Dendritic cell treated with granulocyte-macrophage colony-stimulating factor and Interleukin-4, amounts not matched to agents 40 ng/mL and 50 ng/mL, for 4 days (primary cell): Measurements from ENCODE around the gene GPR108.

ENCODE experiments used
- H3K27ac Mint-ChIP-seq: one replicate; pipeline ENCODE4 v1.8.0; 2022; ENCODE audit warnings: mild to moderate bottlenecking, mixed read lengths
- H3K27me3 Mint-ChIP-seq: one replicate; pipeline ENCODE4 v1.8.0; 2022; ENCODE audit warnings: mild to moderate bottlenecking, mixed read lengths
- H3K36me3 Mint-ChIP-seq: one replicate; pipeline ENCODE4 v1.8.0; 2022; ENCODE audit warnings: low read depth, mixed read lengths
- H3K4me1 Mint-ChIP-seq: one replicate; pipeline ENCODE4 v1.8.0; 2022; ENCODE audit warnings: low read depth, mixed read lengths
- H3K4me3 Mint-ChIP-seq: one replicate; pipeline ENCODE4 v1.8.0; 2022; ENCODE audit warnings: mild to moderate bottlenecking, moderate library complexity, mixed read lengths
- H3K9me3 Mint-ChIP-seq: one replicate; pipeline ENCODE4 v1.8.0; 2022; ENCODE audit warnings: mixed read lengths
- intact Hi-C: fragments of 100-400 bp; cut with micrococcal nuclease; formaldehyde crosslinking; loops from one replicate; pipeline ENCODE4 v1.15.0; 2022

Gene GPR108

GRCh38 chr19:6708346-6708745 lies 29.0 kb downstream of the GPR108 start:
- H3K27ac Mint-ChIP-seq, result no peak overlapping the region
- H3K27me3 Mint-ChIP-seq, result peaks cover 61% of the 10 kb centered on the region

GRCh38 chr19:6707658-6708018 lies 29.7 kb downstream of the GPR108 start:
- Mint-ChIP-seq H3K36me3 (no peaks in the 10 kb centered on the region), H3K9me3 (no peaks in the 10 kb centered on the region), H3K27ac (no peak overlapping the region), H3K4me1 (peaks cover 14% of the 10 kb centered on the region), H3K4me3 (no peak overlapping the region), H3K27me3 (peaks cover 61% of the 10 kb centered on the region)
- intact Hi-C loops, result no loop called here

More at GRCh38 chr19:6708346-6708745, 29.0 kb downstream of the GPR108 start:
- no peak overlapping the region for H3K4me3 Mint-ChIP-seq
- peaks cover 14% of the 10 kb centered on the region for H3K4me1 Mint-ChIP-seq
- H3K9me3 Mint-ChIP-seq, result no peaks in the 10 kb centered on the region
- intact Hi-C loops, result no loop called here
- no peaks in the 10 kb centered on the region for H3K36me3 Mint-ChIP-seq

- Mint-ChIP-seq H3K36me3 (no peaks in the 10 kb centered on the region), H3K4me3 (no peak overlapping the region), H3K9me3 (no peaks in the 10 kb centered on the region), H3K4me1 (peaks cover 14% of the 10 kb centered on the region), H3K27me3 (peaks cover 59% of the 10 kb centered on the region), H3K27ac (no peak overlapping the region)
- intact Hi-C loops, result no loop called here
Observed at GRCh38 chr19:6707011-6707657, 30.2 kb downstream of the GPR108 start.

DNA sequence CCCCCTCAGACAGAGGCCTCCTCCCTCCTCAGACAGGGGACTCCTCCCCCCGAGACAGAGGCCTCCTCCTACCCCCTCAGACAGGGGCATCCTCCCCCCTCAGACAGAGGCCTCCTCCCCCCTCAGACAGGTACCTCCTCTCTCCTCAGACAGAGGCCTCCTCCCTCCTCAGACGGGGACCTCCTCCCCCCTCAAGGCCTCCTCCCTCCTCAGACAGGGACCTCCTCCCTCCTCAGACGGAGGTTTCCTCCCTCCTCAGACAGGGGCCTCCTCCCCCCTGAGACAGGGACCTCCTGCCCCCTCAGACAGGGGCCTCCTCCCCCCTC lies 30.8 kb downstream of the GPR108 start:
- intact Hi-C loops, result no loop called here
- Mint-ChIP-seq H3K4me1 (peaks cover 14% of the 10 kb centered on the region), H3K4me3 (no peak overlapping the region), H3K9me3 (no peaks in the 10 kb centered on the region), H3K27me3 (peaks cover 60% of the 10 kb centered on the region), H3K27ac (no peak overlapping the region), H3K36me3 (no peaks in the 10 kb centered on the region)

- H3K4me3 Mint-ChIP-seq, result no peak overlapping the region
- H3K36me3 Mint-ChIP-seq, result no peaks in the 10 kb centered on the region
- no peak overlapping the region for H3K27ac Mint-ChIP-seq
- peaks cover 56% of the 10 kb centered on the region for H3K27me3 Mint-ChIP-seq
- peaks cover 14% of the 10 kb centered on the region for H3K4me1 Mint-ChIP-seq
- no peaks in the 10 kb centered on the region for H3K9me3 Mint-ChIP-seq
- intact Hi-C loops, result no loop called here
Observed at GRCh38 chr19:6705931-6706632, 31.3 kb downstream of the GPR108 start.

- Mint-ChIP-seq H3K36me3 (no peaks in the 10 kb centered on the region), H3K4me3 (no peak overlapping the region), H3K9me3 (no peaks in the 10 kb centered on the region), H3K27ac (no peak overlapping the region), H3K4me1 (no peaks in the 10 kb centered on the region), H3K27me3 (peaks cover 37% of the 10 kb centered on the region)
- intact Hi-C loops, result loop anchor here (5.0 kb wide), 1 partner anchor 48 kb away; no protein-coding TSS in a partner anchor
Observed at GRCh38 chr19:6700586-6701316, 36.6 kb downstream of the GPR108 start.

- Mint-ChIP-seq H3K9me3 (no peaks in the 10 kb centered on the region), H3K27me3 (peaks cover 38% of the 10 kb centered on the region), H3K4me1 (no peaks in the 10 kb centered on the region), H3K36me3 (no peaks in the 10 kb centered on the region), H3K27ac (no peak overlapping the region), H3K4me3 (no peak overlapping the region)
- intact Hi-C loops, result loop anchor here (5.0 kb wide), 1 partner anchor 48 kb away; no protein-coding TSS in a partner anchor
Observed at GRCh38 chr19:6699935-6700334, 37.4 kb downstream of the GPR108 start.

DNA sequence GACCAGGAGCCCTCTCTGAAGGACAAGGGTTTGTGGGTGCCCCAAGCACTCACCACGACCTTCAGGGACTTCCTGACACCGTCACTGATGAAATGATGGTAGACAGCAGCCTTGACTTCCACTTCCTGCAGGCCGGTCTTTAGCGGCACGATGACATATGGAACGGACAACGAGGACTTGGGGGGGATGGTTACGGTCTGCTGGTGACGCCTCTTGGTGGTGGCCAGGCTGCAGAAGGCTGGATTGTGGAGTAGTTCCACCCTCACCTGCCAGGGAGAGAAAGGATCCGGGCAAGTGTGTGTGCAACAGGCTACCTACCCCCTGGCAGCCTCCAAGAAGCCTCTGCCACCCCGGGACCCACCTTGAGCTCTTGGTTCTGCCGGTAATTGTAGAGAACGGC lies 40.1 kb downstream of the GPR108 start:
- intact Hi-C loops, result no loop called here
- no peaks in the 10 kb centered on the region for H3K4me1 Mint-ChIP-seq
- peaks cover 43% of the 10 kb centered on the region for H3K27me3 Mint-ChIP-seq
- H3K4me3 Mint-ChIP-seq, result no peak overlapping the region
- H3K9me3 Mint-ChIP-seq, result no peaks in the 10 kb centered on the region
- no peaks in the 10 kb centered on the region for H3K36me3 Mint-ChIP-seq
- no peak overlapping the region for H3K27ac Mint-ChIP-seq

DNA sequence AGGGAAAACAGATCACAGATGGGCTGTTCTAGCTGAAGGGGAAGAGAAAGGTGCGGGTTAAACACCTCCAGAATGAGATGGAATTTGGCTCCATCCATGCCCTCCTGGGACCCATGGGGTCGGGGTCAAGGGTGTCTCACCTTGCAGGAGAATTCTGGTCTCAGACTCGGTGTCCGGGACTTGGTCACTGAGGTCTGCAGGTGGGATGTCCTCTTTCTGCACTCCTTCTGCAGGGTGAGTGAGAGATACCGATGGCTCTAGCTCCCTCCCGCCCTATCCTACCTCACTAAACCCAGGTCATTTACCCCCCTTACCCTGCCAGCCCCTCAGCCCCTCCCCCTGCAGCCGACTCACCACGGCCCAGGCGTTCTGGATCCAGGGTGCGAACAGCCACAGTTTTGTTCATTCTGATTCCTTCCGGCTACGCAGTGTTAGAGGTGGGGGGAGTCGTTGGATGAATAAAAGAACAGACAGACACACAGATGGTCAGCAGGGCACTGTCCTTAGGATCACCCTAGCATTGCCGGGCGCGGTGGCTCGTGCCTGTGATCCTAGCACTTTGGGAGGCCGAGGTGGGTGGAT lies 41.0 kb downstream of the GPR108 start:
- H3K9me3 Mint-ChIP-seq, result no peaks in the 10 kb centered on the region
- no peak overlapping the region for H3K27ac Mint-ChIP-seq
- intact Hi-C loops, result no loop called here
- H3K4me1 Mint-ChIP-seq, result no peaks in the 10 kb centered on the region
- no peaks in the 10 kb centered on the region for H3K36me3 Mint-ChIP-seq
- H3K27me3 Mint-ChIP-seq, result peaks cover 43% of the 10 kb centered on the region
- no peak overlapping the region for H3K4me3 Mint-ChIP-seq

DNA sequence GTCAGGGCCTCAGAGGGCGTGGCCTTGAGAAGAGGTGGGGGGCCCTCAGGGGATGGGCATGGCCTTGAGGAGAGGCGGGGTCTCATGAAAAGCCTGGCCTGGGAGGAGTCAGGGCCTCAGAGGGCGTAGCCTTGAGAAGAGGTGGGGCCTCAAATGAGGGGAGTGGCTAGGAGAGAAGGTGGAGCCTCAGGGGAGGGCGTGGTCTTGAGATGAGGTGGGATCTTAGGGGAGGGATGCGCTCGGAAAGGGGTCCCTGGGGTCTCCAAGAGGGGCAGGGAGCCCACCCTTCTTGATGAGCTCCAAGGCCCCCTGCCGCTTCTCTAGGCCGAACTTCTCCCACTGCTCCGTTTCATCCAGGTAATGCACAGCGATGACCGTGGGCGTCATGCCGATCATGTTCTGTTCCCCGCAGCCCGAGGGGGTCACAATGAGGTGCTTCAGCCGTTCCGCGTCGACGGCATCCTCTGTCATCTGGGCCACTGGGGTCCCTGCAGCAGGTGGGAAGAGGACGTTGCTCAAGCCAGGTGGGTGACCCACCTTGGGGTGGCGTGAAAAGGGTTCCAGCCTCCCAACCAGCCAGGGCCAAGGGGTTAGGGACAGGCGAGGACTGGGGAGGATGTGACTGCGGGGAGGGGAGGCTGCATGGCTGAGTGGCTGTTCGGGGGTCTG lies 43.1 kb downstream of the GPR108 start:
- Mint-ChIP-seq H3K27ac (no peak overlapping the region), H3K36me3 (no peaks in the 10 kb centered on the region), H3K9me3 (no peaks in the 10 kb centered on the region), H3K4me3 (no peak overlapping the region), H3K27me3 (peaks cover 58% of the 10 kb centered on the region), H3K4me1 (no peaks in the 10 kb centered on the region)
- intact Hi-C loops, result no loop called here

- intact Hi-C loops, result no loop called here
- H3K4me1 Mint-ChIP-seq, result peaks cover 2% of the 10 kb centered on the region
- peaks cover 4% of the 10 kb centered on the region for H3K9me3 Mint-ChIP-seq
- H3K27me3 Mint-ChIP-seq, result peaks cover 60% of the 10 kb centered on the region
- no peak overlapping the region for H3K4me3 Mint-ChIP-seq
- H3K27ac Mint-ChIP-seq, result no peak overlapping the region
- H3K36me3 Mint-ChIP-seq, result no peaks in the 10 kb centered on the region
Observed at GRCh38 chr19:6693681-6694080, 43.7 kb downstream of the GPR108 start.

DNA sequence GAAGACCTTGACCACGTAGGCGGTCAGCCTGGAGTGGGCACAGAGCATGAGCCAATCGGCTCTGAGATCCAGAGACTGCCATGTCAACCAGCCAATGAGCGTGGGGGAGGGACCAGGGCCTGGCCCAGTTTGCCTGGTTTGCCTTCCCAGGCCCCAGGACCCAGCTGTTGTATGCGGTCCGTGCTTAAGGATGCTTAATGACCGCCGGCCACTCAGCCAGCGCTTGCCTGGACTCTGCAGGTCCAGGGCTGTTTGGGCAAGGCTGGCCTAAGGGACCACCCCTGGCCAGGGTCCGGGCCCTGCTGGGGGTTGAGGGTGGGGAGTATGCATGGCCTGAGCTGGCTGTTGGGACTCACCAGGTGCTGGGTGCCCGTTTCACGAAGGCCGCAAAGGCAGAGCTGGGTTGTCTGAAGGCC lies 44.3 kb downstream of the GPR108 start:
- Mint-ChIP-seq H3K27me3 (peaks cover 59% of the 10 kb centered on the region), H3K4me1 (peaks cover 4% of the 10 kb centered on the region), H3K36me3 (no peaks in the 10 kb centered on the region), H3K27ac (no peak overlapping the region), H3K9me3 (peaks cover 8% of the 10 kb centered on the region), H3K4me3 (no peak overlapping the region)
- intact Hi-C loops, result no loop called here

DNA sequence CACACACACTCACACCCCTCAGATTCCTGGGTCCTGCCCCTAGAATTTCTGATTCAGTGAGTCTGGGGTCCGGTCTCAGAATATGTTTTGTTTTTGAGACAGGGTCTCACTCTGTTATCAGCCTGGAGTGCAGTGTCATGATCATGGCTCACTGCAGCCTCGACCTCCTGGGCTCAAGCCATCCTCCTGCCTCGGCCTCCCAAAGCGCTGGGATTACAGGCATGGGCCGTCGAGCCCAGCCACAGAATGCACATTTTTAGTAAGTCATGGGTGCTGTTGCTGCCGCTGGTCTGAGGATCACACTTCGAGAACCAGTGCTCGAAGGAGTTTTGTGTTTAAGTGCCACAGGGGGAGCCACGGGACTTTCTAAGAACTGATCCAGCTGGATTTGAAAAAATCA lies 45.4 kb downstream of the GPR108 start:
- H3K4me3 Mint-ChIP-seq, result no peak overlapping the region
- peaks cover 8% of the 10 kb centered on the region for H3K4me1 Mint-ChIP-seq
- H3K9me3 Mint-ChIP-seq, result peaks cover 8% of the 10 kb centered on the region
- no peak overlapping the region for H3K27ac Mint-ChIP-seq
- intact Hi-C loops, result no loop called here
- peaks cover 55% of the 10 kb centered on the region for H3K27me3 Mint-ChIP-seq
- H3K36me3 Mint-ChIP-seq, result no peaks in the 10 kb centered on the region

GRCh38 chr19:6691342-6691741 lies 46.0 kb downstream of the GPR108 start:
- H3K27ac Mint-ChIP-seq, result no peak overlapping the region
- H3K4me3 Mint-ChIP-seq, result no peak overlapping the region
- intact Hi-C loops, result no loop called here
- H3K27me3 Mint-ChIP-seq, result peaks cover 52% of the 10 kb centered on the region
- peaks cover 8% of the 10 kb centered on the region for H3K9me3 Mint-ChIP-seq
- peaks cover 15% of the 10 kb centered on the region for H3K4me1 Mint-ChIP-seq
- no peaks in the 10 kb centered on the region for H3K36me3 Mint-ChIP-seq
